HepG2 (cell line): Measurements from ENCODE around the gene ROBO3. TPM values are rescaled to one million over a fixed set of nuclear protein-coding genes. Genes with fewer than 3 reads are reported as not detected.

Experiments used
- ATAC-seq: fragments of 200-7000 bp; cut with Tn5 transposase; 3 replicates; pipeline ENCODE4 v1.9.1; 2020; ENCODE audit warnings: mild to moderate bottlenecking, moderate library complexity
- BruUV-seq: library from RNA; stranded (reverse); fragments of 400-500 nt; replicated peaks from 2 replicates; lab custom pipeline; 2021; lab: Mats Ljungman, UMichigan
- CTCF ChIA-PET: fragments of 300-600 bp; formaldehyde crosslinking; extraction: SDS; loops from one replicate; lab custom pipeline; 2021; ENCODE audit warnings: low total read pairs, inconsistent platforms, low intra/inter-chr PET ratio; lab: Yijun Ruan, JAX
- POLR2A ChIA-PET: fragments of 350-600 bp; sonication (Branson Sonifier 250); formaldehyde crosslinking; loops from one replicate; lab custom pipeline; 2020; ENCODE audit warnings: antibody characterized with exemption, inconsistent platforms; lab: Yijun Ruan, JAX
- DNase-seq: peaks from one replicate; pipeline ENCODE4 v3.0.0-alpha.2; 2015; ENCODE audit warnings: low spot score
- FAIRE-seq: peaks from 3 replicates; lab custom pipeline; 2011; peaks lifted over from hg19 to GRCh38; lab: Jason Lieb, UNC
- H2AFZ ChIP-seq: one replicate; pipeline ENCODE4 v1.6.1; 2011; ENCODE audit warnings: low read length, inconsistent platforms
- H3K27ac ChIP-seq: fragments of 300-600 bp; 3 replicates; pipeline ENCODE4 v1.8.0; 2011; ENCODE audit warnings: mixed run types, mild to moderate bottlenecking, mixed read lengths, low read length, inconsistent platforms; ENCODE audit not compliant: insufficient read depth; ENCODE audit errors: extremely low read length
- H3K27me3 ChIP-seq, 2 experiments: fragments of 200-600 bp in 1 of 2; 2 replicates in 1 of 2; 3 replicates in 1 of 2; pipeline versions ENCODE4 v1.6.0 to v1.8.0; 2011; ENCODE audit warnings: low read length in 2 of 2, mild to moderate bottlenecking in 2 of 2, moderate library complexity in 2 of 2, inconsistent platforms in 1 of 2; ENCODE audit not compliant: insufficient read depth in 2 of 2, control insufficient read depth in 1 of 2
- H3K36me3 ChIP-seq, 2 experiments: fragments of 200-600 bp in 1 of 2; replicated peaks in 1 of 2; 2 replicates in 1 of 2; 3 replicates in 1 of 2; pipeline versions ENCODE4 v1.5.1 to v1.8.0; 2011; ENCODE audit warnings: low read length in 2 of 2, inconsistent platforms in 1 of 2; ENCODE audit not compliant: insufficient read depth in 2 of 2, control insufficient read depth in 1 of 2
- H3K4me1 ChIP-seq: 2 replicates; pipeline ENCODE4 v1.5.1; 2012; ENCODE audit warnings: low read length, inconsistent platforms; ENCODE audit not compliant: insufficient read depth
- H3K4me2 ChIP-seq: 2 replicates; pipeline ENCODE4 v1.6.0; 2011; ENCODE audit warnings: low read depth, low read length, inconsistent platforms
- H3K4me3 ChIP-seq, 3 experiments: fragments of 200-600 bp in 1 of 3; sonication (generic), shearing (Covaris generic) in 1 of 3; replicated peaks in 1 of 3; 2 replicates each; pipeline ENCODE4 v1.5.1; 2011 to 2016; ENCODE audit warnings: low read length in 3 of 3, inconsistent platforms in 2 of 3, low read depth in 2 of 3, mild to moderate bottlenecking in 2 of 3, control low read depth in 1 of 3, mixed read lengths in 1 of 3; ENCODE audit not compliant: insufficient read depth in 1 of 3
- H3K79me2 ChIP-seq: one replicate; pipeline ENCODE4 v1.6.1; 2011; ENCODE audit warnings: low read length, inconsistent platforms; ENCODE audit not compliant: insufficient read depth
- H3K9ac ChIP-seq: 2 replicates; pipeline ENCODE4 v1.6.0; 2011; ENCODE audit warnings: mild to moderate bottlenecking, low read depth, low read length, inconsistent platforms; ENCODE audit not compliant: insufficient read depth
- H3K9me3 ChIP-seq: 2 replicates; pipeline ENCODE4 v1.5.1; 2012; ENCODE audit warnings: mild to moderate bottlenecking, low read length
- H4K20me1 ChIP-seq: 2 replicates; pipeline ENCODE4 v1.6.0; 2011; ENCODE audit warnings: inconsistent platforms, mild to moderate bottlenecking, low read length, moderate library complexity; ENCODE audit not compliant: insufficient read depth
- ARNT2 ChIP-seq: sonication (generic); formaldehyde crosslinking; IDR thresholded peaks from 2 replicates; pipeline ENCODE4 v1.8.0; 2022; ENCODE audit warnings: mild to moderate bottlenecking, low read depth, missing genetic modification reagents, moderate library complexity
- FOXO4 ChIP-seq: sonication (generic); formaldehyde crosslinking; conservative IDR thresholded peaks from 2 replicates; pipeline ENCODE4 v1.8.1; 2023; ENCODE audit warnings: missing genetic modification reagents
- GATAD2A ChIP-seq: IDR thresholded peaks from 2 replicates; pipeline ENCODE4 v1.6.1; 2016
- MXD3 ChIP-seq: IDR thresholded peaks from 2 replicates; pipeline ENCODE4 v1.6.1; 2016; ENCODE audit warnings: mild to moderate bottlenecking, missing biosample characterization, missing genetic modification reagents
- NFAT5 ChIP-seq: sonication (generic); formaldehyde crosslinking; IDR thresholded peaks from 2 replicates; pipeline ENCODE4 v1.4.0; 2020; ENCODE audit warnings: missing genetic modification reagents
- YY1 ChIP-seq: IDR thresholded peaks from 2 replicates; pipeline ENCODE4 v1.6.1; 2011; ENCODE audit warnings: low read length, low read depth, moderate library complexity, mild to moderate bottlenecking; ENCODE audit not compliant: insufficient read depth, insufficient replicate concordance
- ZFP90 ChIP-seq: sonication (generic); formaldehyde crosslinking; IDR thresholded peaks from 2 replicates; pipeline ENCODE4 v1.8.0; 2022; ENCODE audit warnings: missing genetic modification reagents, mild to moderate bottlenecking, inconsistent platforms, borderline replicate concordance
- ZNF280B ChIP-seq: sonication (generic); formaldehyde crosslinking; IDR thresholded peaks from 2 replicates; pipeline ENCODE4 v1.5.0; 2020; ENCODE audit warnings: missing genetic modification reagents, mild to moderate bottlenecking, borderline replicate concordance
- ZNF337 ChIP-seq: sonication (generic); formaldehyde crosslinking; IDR thresholded peaks from 2 replicates; pipeline ENCODE4 v1.5.1; 2020; ENCODE audit warnings: missing genetic modification reagents, low read depth, mild to moderate bottlenecking, borderline replicate concordance
- ZNF777 ChIP-seq: sonication (generic); formaldehyde crosslinking; IDR thresholded peaks from 2 replicates; pipeline ENCODE4 v1.4.0; 2020; ENCODE audit warnings: missing genetic modification reagents
- ZNF879 ChIP-seq: sonication (generic); formaldehyde crosslinking; IDR thresholded peaks from 2 replicates; pipeline ENCODE4 v1.8.1; 2023; ENCODE audit warnings: missing genetic modification reagents
- WGBS: methylation state at CpG from one replicate; pipeline ENCODE4 v1.1.6; 2017; ENCODE audit warnings: low lambda C conversion rate; 5-methylcytosine and 5-hydroxymethylcytosine counted together
- in situ Hi-C: cut with HindIII; loops from 2 replicates; pipeline ENCODE4 v1.10.0; 2017; ENCODE audit warnings: low pct_unique_long_range_greater_than_20kb; ENCODE audit not compliant: extremely low pct_ligation_motif_present
- intact Hi-C: fragments of 100-400 bp; cut with micrococcal nuclease; formaldehyde crosslinking; loops from one replicate; pipeline ENCODE4 v1.10.0; 2022; ENCODE audit not compliant: unreplicated experiment
- polyA plus RNA-seq, 8 experiments: library from polyadenylated mRNA; depleted of rRNA in 3 of 8; stranded (reverse) in 7 of 8; unstranded in 1 of 8; fragments of >200 nt; fragmentation: Illumina TruSeq in 4 of 8; extraction: Trizol in 4 of 8; gene quantifications; 2 replicates each; pipeline versions ENCODE4 v1.2.1 to v1.2.3, GENCODE V29; 2011 to 2016; ENCODE audit warnings: low read depth in 4 of 8, missing spikeins in 1 of 8, mixed read lengths in 1 of 8; ENCODE audit not compliant: insufficient read depth in 1 of 8
- total RNA-seq, 5 experiments: library from RNA; depleted of rRNA; stranded (reverse); fragments of >200 nt; fragmentation: Illumina TruSeq; extraction: Trizol; gene quantifications; 2 replicates each; pipeline ENCODE4 v1.2.3, GENCODE V29; 2016; ENCODE audit warnings: low read depth in 1 of 5

Gene ROBO3
- total and polyA plus RNA-seq, 2 of the 13 experiments (the other 11 are each of a cell fraction or from before 2014, with no cell fraction given): 0.07 to 2.4 TPM

- H4K20me1 ChIP-seq: no peaks in the 10 kb centered on the region
- no peaks in the 10 kb centered on the region for H3K79me2 ChIP-seq
- DNase-seq (no peak), FAIRE-seq (no peak), ATAC-seq (no peak)
- no TSS peak for BruUV-seq
- H3K9ac ChIP-seq: no peak overlapping the region
- peaks cover 5% of the 10 kb centered on the region; the same call in 1 of the 2 replicates for H3K4me1 ChIP-seq
- no peaks in the 10 kb centered on the region for H3K36me3 ChIP-seq
- H2AFZ ChIP-seq: no peak overlapping the region
- peaks cover 12 to 81% of the 10 kb centered on the region in 2 experiments; a peak in 4 of 5 replicates for H3K27me3 ChIP-seq
- in situ Hi-C loops (no loop called here), intact Hi-C loops (no loop called here)
- no peak for TF ChIP-seq ZFP90
- no peak for TF ChIP-seq MXD3 (CRISPR knock-in tag)
- TF ChIP-seq ARNT2 (CRISPR knock-in tag): no peak
- TF ChIP-seq ZNF337: no peak
- no peak for TF ChIP-seq FOXO4 (CRISPR knock-in tag)
- TF ChIP-seq GATAD2A (CRISPR knock-in tag): no peak
- no peak for TF ChIP-seq ZNF777 (CRISPR knock-in tag)
- no peak for TF ChIP-seq NFAT5 (CRISPR knock-in tag)
- TF ChIP-seq ZNF879 (CRISPR knock-in tag): no peak
- TF ChIP-seq YY1: no peak
- TF ChIP-seq ZNF280B (CRISPR knock-in tag): no peak
- 19% methylated on average over 10 of the region's 11 CpGs for WGBS
- no peak overlapping the region for H3K4me3 ChIP-seq
- no peak overlapping the region for H3K4me2 ChIP-seq
- H3K9me3 ChIP-seq: no peaks in the 10 kb centered on the region
- CTCF ChIA-PET: no interaction called here
- POLR2A ChIA-PET: no interaction called here
- H3K27ac ChIP-seq: no peak overlapping the region
Measured at GRCh38 chr11:124846070-124846673, 19.1 kb upstream of the ROBO3 start.
